NCI-H524 treated with DMSO at 0.1 percent for 48 hours (cell line): ENCODE results near the gene POMT2.

Experiments used
- DNase-seq: peaks from one replicate; lab custom pipeline; 2025; lab: John Stamatoyannopoulos, UW

The POMT2 gene

GRCh38 chr14:77238356-77238755 is 82.3 kb downstream of the POMT2 start:
- no peak for DNase-seq

- no peak for DNase-seq
Measured at GRCh38 chr14:77236814-77237213, 83.9 kb downstream of the POMT2 start.

GRCh38 chr14:77231721-77232120 is 89.0 kb downstream of the POMT2 start:
- DNase-seq: no peak

- DNase-seq: no peak
Measured at GRCh38 chr14:77230914-77231313, 89.8 kb downstream of the POMT2 start.

GRCh38 chr14:77228056-77228455 is 92.6 kb downstream of the POMT2 start:
- no peak for DNase-seq

GRCh38 chr14:77225892-77226557 is 94.7 kb downstream of the POMT2 start:
- no peak for DNase-seq

- no peak for DNase-seq
Measured at GRCh38 chr14:77225254-77225653, 95.4 kb downstream of the POMT2 start.
